GM12878 (cell line): Measurements from ENCODE around the gene CNNM2. TPM values are rescaled to one million over a fixed set of nuclear protein-coding genes. Genes with fewer than 3 reads are reported as not detected.

Experiments used
- ATAC-seq: fragments of 200-7000 bp; cut with Tn5 transposase; 3 replicates; pipeline ENCODE4 v1.9.1; 2020; ENCODE audit warnings: mild to moderate bottlenecking, moderate library complexity
- BruUV-seq: library from RNA; stranded (reverse); fragments of 400-500 nt; replicated peaks from 2 replicates; lab custom pipeline; 2021; lab: Mats Ljungman, UMichigan
- CTCF ChIA-PET: fragments of 300-600 bp; sonication (Branson Sonifier 250); formaldehyde crosslinking; extraction: SDS; loops from one replicate; lab custom pipeline; 2021; ENCODE audit warnings: inconsistent platforms; lab: Yijun Ruan, JAX
- POLR2A ChIA-PET: fragments of 350-600 bp; formaldehyde crosslinking; extraction: SDS; loops from one replicate; lab custom pipeline; 2021; ENCODE audit warnings: inconsistent platforms; lab: Charles Lee
- RAD21 ChIA-PET: fragments of 300-600 bp; sonication (Branson Sonifier 250); formaldehyde crosslinking; loops from one replicate; lab custom pipeline; 2023; ENCODE audit warnings: antibody characterized with exemption; ENCODE audit not compliant: unreplicated experiment; lab: Charles Lee
- SMC1A ChIA-PET: fragments of 300-600 bp; sonication (Branson Sonifier 250); formaldehyde crosslinking; loops from one replicate; lab custom pipeline; 2023; ENCODE audit not compliant: unreplicated experiment, uncharacterized antibody; lab: Charles Lee
- DNase-seq: peaks from one replicate; pipeline ENCODE4 v3.0.0-alpha.2; 2011; ENCODE audit warnings: low read depth, low spot score
- FAIRE-seq: peaks from 3 replicates; lab custom pipeline; 2011; peaks lifted over from hg19 to GRCh38; lab: Jason Lieb, UNC
- H2AFZ ChIP-seq: 2 replicates; pipeline ENCODE4 v1.6.0; 2011; ENCODE audit warnings: low read depth, low read length, control low read depth; ENCODE audit not compliant: control insufficient read depth
- H3K27ac ChIP-seq: 2 replicates; pipeline ENCODE4 v1.5.1; 2011; ENCODE audit warnings: control low read depth; ENCODE audit not compliant: control insufficient read depth, insufficient read depth
- H3K27me3 ChIP-seq, 2 experiments: replicated peaks in 1 of 2; 2 replicates each; pipeline versions ENCODE4 v1.6.0 to v1.6.1; 2011; ENCODE audit warnings: low read length in 1 of 2; ENCODE audit not compliant: control insufficient read depth in 2 of 2, insufficient read depth in 2 of 2
- H3K36me3 ChIP-seq, 2 experiments: 2 replicates each; pipeline ENCODE4 v1.5.1; 2011; ENCODE audit warnings: low read length in 1 of 2; ENCODE audit not compliant: control insufficient read depth in 2 of 2, insufficient read depth in 2 of 2
- H3K4me1 ChIP-seq: 2 replicates; pipeline ENCODE4 v1.6.1; 2011; ENCODE audit warnings: mild to moderate bottlenecking, low read length, moderate library complexity, mixed read lengths; ENCODE audit not compliant: control insufficient read depth, insufficient read depth
- H3K4me2 ChIP-seq: 2 replicates; pipeline ENCODE4 v1.6.0; 2011; ENCODE audit warnings: control low read depth; ENCODE audit not compliant: control insufficient read depth, insufficient read depth
- H3K4me3 ChIP-seq: fragments of 200-600 bp; sonication (generic); 2 replicates; pipeline ENCODE4 v1.5.1; 2016
- H3K79me2 ChIP-seq: 2 replicates; pipeline ENCODE4 v1.6.0; 2011; ENCODE audit warnings: low read length; ENCODE audit not compliant: control insufficient read depth, insufficient read depth
- H3K9ac ChIP-seq: 2 replicates; pipeline ENCODE4 v1.8.0; 2011; ENCODE audit warnings: low read length, control low read depth, mixed read lengths; ENCODE audit not compliant: control insufficient read depth, insufficient read depth
- H3K9me3 ChIP-seq: replicated peaks from 3 replicates; pipeline ENCODE4 v1.5.1; 2011; ENCODE audit warnings: mild to moderate bottlenecking, low read length; ENCODE audit not compliant: control insufficient read depth, insufficient read depth
- H4K20me1 ChIP-seq: 2 replicates; pipeline ENCODE4 v1.6.0; 2011; ENCODE audit not compliant: control insufficient read depth, insufficient read depth
- BMI1 ChIP-seq: fragments of 450-650 bp; IDR thresholded peaks from 2 replicates; pipeline ENCODE4 v1.6.1; 2016; ENCODE audit warnings: mild to moderate bottlenecking, moderate library complexity, borderline replicate concordance
- EZH2 ChIP-seq: IDR thresholded peaks from 2 replicates; pipeline ENCODE4 v1.6.1; 2012; ENCODE audit warnings: low read depth, mild to moderate bottlenecking, control low read depth, inconsistent platforms, low read length, borderline replicate concordance; ENCODE audit not compliant: control insufficient read depth
- HDAC6 ChIP-seq: fragments of 200-600 bp; sonication (generic); IDR thresholded peaks from one replicate; pipeline ENCODE4 v1.8.0; 2017; ENCODE audit warnings: antibody characterized with exemption; ENCODE audit not compliant: unreplicated experiment
- MTA2 ChIP-seq: fragments of 450-650 bp; IDR thresholded peaks from 2 replicates; pipeline ENCODE4 v1.6.1; 2016; ENCODE audit warnings: low read depth, mild to moderate bottlenecking, moderate library complexity
- NFYA ChIP-seq: IDR thresholded peaks from 2 replicates; pipeline ENCODE4 v1.6.1; 2011; ENCODE audit warnings: low read depth, mild to moderate bottlenecking, low read length, improper control_type of control experiment, borderline replicate concordance
- RCOR1 ChIP-seq: conservative IDR thresholded peaks from 2 replicates; pipeline ENCODE4 v1.6.1; 2012; ENCODE audit warnings: low read depth, low read length, improper control_type of control experiment
- STAT1 ChIP-seq: fragments of 450-650 bp; conservative IDR thresholded peaks from 2 replicates; pipeline ENCODE4 v1.6.1; 2014; ENCODE audit warnings: antibody characterized with exemption, mild to moderate bottlenecking
- TCF7 ChIP-seq: IDR thresholded peaks from 2 replicates; pipeline ENCODE4 v1.6.1; 2014; ENCODE audit warnings: antibody characterized with exemption, borderline replicate concordance
- in situ Hi-C: fragments of 300-500 bp; cut with MboI; formaldehyde crosslinking; loops from 9 replicates; pipeline ENCODE4 v1.14.3; 2018; ENCODE audit warnings: mixed read lengths
- intact Hi-C: fragments of 100-400 bp; cut with micrococcal nuclease; formaldehyde crosslinking; loops from one replicate; pipeline ENCODE4 v1.14.2; 2022; ENCODE audit not compliant: unreplicated experiment
- polyA plus RNA-seq, 11 experiments: library from polyadenylated mRNA; depleted of rRNA in 4 of 11; unstranded in 6 of 11; stranded (reverse) in 5 of 11; fragments of >200 nt; fragmentation: Nextera tagmentation in 4 of 11; fragmentation: Illumina TruSeq in 1 of 11; extraction: Ambion mirVana in 4 of 11; extraction: Trizol in 1 of 11; gene quantifications; 1 replicate in 1 of 11; 2 replicates in 10 of 11; pipeline versions ENCODE4 v1.2.1 to v1.2.3, GENCODE V29; 2011 to 2016; ENCODE audit warnings: inconsistent platforms in 2 of 11, missing spikeins in 2 of 11, low read depth in 1 of 11
- total RNA-seq, 4 experiments: library from RNA; depleted of rRNA in 3 of 4; stranded (reverse); fragments of >200 nt in 3 of 4; fragmentation: Illumina TruSeq in 1 of 4; extraction: Trizol in 1 of 4; gene quantifications; 2 replicates each; pipeline versions ENCODE4 v1.2.1 to v1.2.3, GENCODE V29; 2013 to 2021
- TF ChIP-seq, protein P1 (sequence below), 3 experiments: IDR thresholded peaks in 2 of 3; conservative IDR thresholded peaks in 1 of 3; 2 replicates each; pipeline ENCODE4 v1.5.1; 2011; ENCODE audit warnings: low read depth in 3 of 3, low read length in 3 of 3, mild to moderate bottlenecking in 3 of 3, control low read depth in 2 of 3, moderate library complexity in 2 of 3, inconsistent platforms in 1 of 3, mixed read lengths in 1 of 3; ENCODE audit not compliant: control insufficient read depth in 2 of 3, insufficient read depth in 1 of 3; ENCODE audit errors: extremely low read depth in 1 of 3
- TF ChIP-seq, protein P2 (sequence below): IDR thresholded peaks from 2 replicates; pipeline ENCODE4 v1.6.1; 2012; ENCODE audit warnings: low read depth, low read length, improper control_type of control experiment
- TF ChIP-seq, protein P3 (sequence below): fragments of 150-350 bp; IDR thresholded peaks from 2 replicates; pipeline ENCODE4 v1.6.1; 2014; ENCODE audit warnings: mild to moderate bottlenecking, low read depth, low read length

The CNNM2 gene
- total and polyA plus RNA-seq, 10 of the 15 experiments (the other 5 are each of a cell fraction or from before 2014, with no cell fraction given), result 0.18 to 7.3 (median 2.5) TPM

DNA sequence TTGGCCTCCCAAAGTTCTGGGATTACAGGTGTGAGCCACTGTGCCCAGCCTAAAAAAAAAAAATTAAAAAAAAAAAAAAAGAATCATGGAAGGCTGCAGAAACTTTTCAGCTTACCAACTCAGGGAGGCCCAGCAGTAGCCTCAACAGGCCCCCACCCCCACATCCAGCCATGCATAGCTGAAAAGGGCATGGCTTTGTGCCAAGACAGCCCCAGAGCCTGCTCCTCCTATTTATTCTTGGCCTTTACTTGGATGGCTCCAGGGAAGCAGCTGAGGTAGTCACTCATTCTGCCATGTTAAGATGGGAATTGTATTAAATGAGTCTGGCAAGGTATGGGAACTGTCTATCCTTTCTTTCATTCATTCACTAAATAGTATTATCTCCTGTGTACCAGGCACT is 13.7 kb upstream of the CNNM2 start:
- ATAC-seq (no peak), FAIRE-seq (no peak), DNase-seq (no peak)
- SMC1A ChIA-PET, result interaction anchor here (0.6 to 5.1 kb wide), 3 partner anchors 17 to 333 kb away, joined by 3 to 65 read pairs (median 4); partner anchors contain the start of gene CYP17A1
- no peaks in the 10 kb centered on the region for H3K27me3 ChIP-seq
- no peak overlapping the region for H3K4me3 ChIP-seq
- no TSS peak for BruUV-seq
- no peak overlapping the region for H2AFZ ChIP-seq
- H4K20me1 ChIP-seq, result no peaks in the 10 kb centered on the region
- no peaks in the 10 kb centered on the region for H3K36me3 ChIP-seq
- no peak overlapping the region for H3K27ac ChIP-seq
- no peaks in the 10 kb centered on the region for H3K4me1 ChIP-seq
- POLR2A ChIA-PET, result interaction anchor here (0.6 to 1.7 kb wide), 2 partner anchors 177 to 422 kb away, joined by 4 read pairs; no protein-coding TSS in a partner anchor
- H3K9ac ChIP-seq, result no peak overlapping the region
- RAD21 ChIA-PET, result interaction anchor here (1.1 kb wide), 2 partner anchors 12 to 14 kb away, joined by 3 to 4 read pairs; partner anchors contain the start of gene CNNM2
- no peak overlapping the region for H3K4me2 ChIP-seq
- H3K9me3 ChIP-seq, result no peaks in the 10 kb centered on the region
- in situ Hi-C loops, result loop anchor here (5.0 to 10.0 kb wide), 2 partner anchors 70 to 177 kb away; partner anchors contain the start of gene CYP17A1
- no peaks in the 10 kb centered on the region for H3K79me2 ChIP-seq
- TF ChIP-seq, protein P1, sequence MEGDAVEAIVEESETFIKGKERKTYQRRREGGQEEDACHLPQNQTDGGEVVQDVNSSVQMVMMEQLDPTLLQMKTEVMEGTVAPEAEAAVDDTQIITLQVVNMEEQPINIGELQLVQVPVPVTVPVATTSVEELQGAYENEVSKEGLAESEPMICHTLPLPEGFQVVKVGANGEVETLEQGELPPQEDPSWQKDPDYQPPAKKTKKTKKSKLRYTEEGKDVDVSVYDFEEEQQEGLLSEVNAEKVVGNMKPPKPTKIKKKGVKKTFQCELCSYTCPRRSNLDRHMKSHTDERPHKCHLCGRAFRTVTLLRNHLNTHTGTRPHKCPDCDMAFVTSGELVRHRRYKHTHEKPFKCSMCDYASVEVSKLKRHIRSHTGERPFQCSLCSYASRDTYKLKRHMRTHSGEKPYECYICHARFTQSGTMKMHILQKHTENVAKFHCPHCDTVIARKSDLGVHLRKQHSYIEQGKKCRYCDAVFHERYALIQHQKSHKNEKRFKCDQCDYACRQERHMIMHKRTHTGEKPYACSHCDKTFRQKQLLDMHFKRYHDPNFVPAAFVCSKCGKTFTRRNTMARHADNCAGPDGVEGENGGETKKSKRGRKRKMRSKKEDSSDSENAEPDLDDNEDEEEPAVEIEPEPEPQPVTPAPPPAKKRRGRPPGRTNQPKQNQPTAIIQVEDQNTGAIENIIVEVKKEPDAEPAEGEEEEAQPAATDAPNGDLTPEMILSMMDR (IDR thresholded peaks at IDR 0.05 in 2 of 3, conservative IDR thresholded peaks at IDR 0.05 in 1 of 3; ENCODE audit: control insufficient read depth in 2 of 3, extremely low read depth in 1 of 3, insufficient read depth in 1 of 3, low read depth in 3 of 3, low read length in 3 of 3), result no peak
- TF ChIP-seq, protein P2, sequence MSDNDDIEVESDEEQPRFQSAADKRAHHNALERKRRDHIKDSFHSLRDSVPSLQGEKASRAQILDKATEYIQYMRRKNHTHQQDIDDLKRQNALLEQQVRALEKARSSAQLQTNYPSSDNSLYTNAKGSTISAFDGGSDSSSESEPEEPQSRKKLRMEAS, result no peak
- TF ChIP-seq BMI1 (no peak), RCOR1 (no peak), NFYA (no peak), MTA2 (no peak), TCF7 (no peak), HDAC6 (no peak), STAT1 (no peak), EZH2 (no peak)
- TF ChIP-seq, protein P3, sequence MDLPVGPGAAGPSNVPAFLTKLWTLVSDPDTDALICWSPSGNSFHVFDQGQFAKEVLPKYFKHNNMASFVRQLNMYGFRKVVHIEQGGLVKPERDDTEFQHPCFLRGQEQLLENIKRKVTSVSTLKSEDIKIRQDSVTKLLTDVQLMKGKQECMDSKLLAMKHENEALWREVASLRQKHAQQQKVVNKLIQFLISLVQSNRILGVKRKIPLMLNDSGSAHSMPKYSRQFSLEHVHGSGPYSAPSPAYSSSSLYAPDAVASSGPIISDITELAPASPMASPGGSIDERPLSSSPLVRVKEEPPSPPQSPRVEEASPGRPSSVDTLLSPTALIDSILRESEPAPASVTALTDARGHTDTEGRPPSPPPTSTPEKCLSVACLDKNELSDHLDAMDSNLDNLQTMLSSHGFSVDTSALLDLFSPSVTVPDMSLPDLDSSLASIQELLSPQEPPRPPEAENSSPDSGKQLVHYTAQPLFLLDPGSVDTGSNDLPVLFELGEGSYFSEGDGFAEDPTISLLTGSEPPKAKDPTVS, result no peak
- TF ChIP-seq, all 136 proteins: peak for 0
- intact Hi-C loops, result no loop called here
- CTCF ChIA-PET, result interaction anchor here (0.6 to 4.5 kb wide), 3 partner anchors 20 to 227 kb away, joined by 3 to 44 read pairs (median 4); no protein-coding TSS in a partner anchor
